GM10248 (cell line): ENCODE results near the gene COQ9.
A peak's percentile ranks its signal among the peaks of the same experiment; 100 is the strongest.
"Not testable (repeated sequence)": the region's sequence is repeated elsewhere in the genome, so short reads cannot be mapped to it uniquely, and the experiment has no call there.

Source experiments
- CTCF ChIA-PET: fragments of 300-600 bp; sonication (Branson Sonifier 250); formaldehyde crosslinking; extraction: SDS; loops from one replicate; lab custom pipeline; 2021; ENCODE audit warnings: antibody characterized with exemption; lab: Yijun Ruan, JAX
- POLR2A ChIA-PET: fragments of 350-650 bp; sonication (Branson Sonifier 250); formaldehyde crosslinking; extraction: SDS; loops from one replicate; lab custom pipeline; 2020; ENCODE audit warnings: antibody characterized with exemption; lab: Yijun Ruan, JAX
- DNase-seq: peaks from one replicate; pipeline ENCODE4 v3.0.0; 2012; ENCODE audit errors: extremely low spot score
- TF ChIP-seq, protein P1 (sequence below): IDR thresholded peaks from 2 replicates; pipeline ENCODE4 v1.5.1; 2012; ENCODE audit warnings: mild to moderate bottlenecking, low read depth; ENCODE audit errors: extremely low read depth, missing control alignments, control extremely low read depth

COQ9 gene

GRCh38 chr16:57447186-57447962 lies at the start of gene COQ9, which contains the start of gene CIAPIN1:
TSS of gene COQ9 (plus strand) at chr16:57447479. CDS start at chr16:57447506, 27 bp downstream.
TSS of gene CIAPIN1 (minus strand) at chr16:57447385. CDS start at chr16:57440928, 6,457 bp downstream.
- DNase-seq = peak; percentile 98
- POLR2A ChIA-PET = interaction anchor here (0.5 to 1.7 kb wide), 7 partner anchors 12 to 1267 kb away, joined by 3 to 9 read pairs (median 4); partner anchors contain the start of gene POLR2C
- TF ChIP-seq, protein P1, sequence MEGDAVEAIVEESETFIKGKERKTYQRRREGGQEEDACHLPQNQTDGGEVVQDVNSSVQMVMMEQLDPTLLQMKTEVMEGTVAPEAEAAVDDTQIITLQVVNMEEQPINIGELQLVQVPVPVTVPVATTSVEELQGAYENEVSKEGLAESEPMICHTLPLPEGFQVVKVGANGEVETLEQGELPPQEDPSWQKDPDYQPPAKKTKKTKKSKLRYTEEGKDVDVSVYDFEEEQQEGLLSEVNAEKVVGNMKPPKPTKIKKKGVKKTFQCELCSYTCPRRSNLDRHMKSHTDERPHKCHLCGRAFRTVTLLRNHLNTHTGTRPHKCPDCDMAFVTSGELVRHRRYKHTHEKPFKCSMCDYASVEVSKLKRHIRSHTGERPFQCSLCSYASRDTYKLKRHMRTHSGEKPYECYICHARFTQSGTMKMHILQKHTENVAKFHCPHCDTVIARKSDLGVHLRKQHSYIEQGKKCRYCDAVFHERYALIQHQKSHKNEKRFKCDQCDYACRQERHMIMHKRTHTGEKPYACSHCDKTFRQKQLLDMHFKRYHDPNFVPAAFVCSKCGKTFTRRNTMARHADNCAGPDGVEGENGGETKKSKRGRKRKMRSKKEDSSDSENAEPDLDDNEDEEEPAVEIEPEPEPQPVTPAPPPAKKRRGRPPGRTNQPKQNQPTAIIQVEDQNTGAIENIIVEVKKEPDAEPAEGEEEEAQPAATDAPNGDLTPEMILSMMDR = no peak
- CTCF ChIA-PET = interaction anchor here (0.7 to 13.1 kb wide), 8 partner anchors 12 to 147 kb away, joined by 3 to 112 read pairs (median 4); partner anchors contain the start of gene POLR2C

DNA sequence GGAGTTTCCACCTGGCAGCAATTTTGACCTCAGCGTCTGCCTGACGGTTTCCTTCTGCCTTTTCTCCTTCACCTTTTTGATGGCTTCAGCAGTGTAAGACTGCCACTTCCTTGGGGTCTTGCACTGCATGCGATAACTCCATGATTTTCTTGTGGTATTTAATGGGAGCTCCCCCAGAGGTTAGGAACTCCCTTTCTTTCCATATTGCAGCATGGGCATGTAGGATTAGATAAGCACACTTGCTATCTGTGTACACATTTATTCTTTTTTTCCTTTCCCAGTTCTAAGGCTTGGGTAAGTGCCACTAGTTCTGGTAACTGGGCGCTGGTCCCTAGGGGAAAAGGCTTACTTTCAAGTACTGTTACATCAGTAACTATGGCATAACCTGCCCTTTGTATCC lies 49.8 kb upstream of the COQ9 start:
- POLR2A ChIA-PET, DNase-seq: not testable (repeated sequence)
- CTCF ChIA-PET = interaction anchor here (1.1 to 5.7 kb wide), 5 partner anchors 11 to 28 kb away, joined by 3 to 43 read pairs (median 4); no protein-coding TSS in a partner anchor

- no peak for DNase-seq
- TF ChIP-seq, protein P1 = no peak
- POLR2A ChIA-PET = interaction anchor here (0.5 to 1.6 kb wide), 3 partner anchors 30 to 455 kb away, joined by 3 to 6 read pairs (median 4); partner anchors contain the start of genes CIAPIN1, COQ9 and CX3CL1
- CTCF ChIA-PET = interaction anchor here (0.7 to 5.7 kb wide), 4 partner anchors 16 to 99 kb away, joined by 3 to 43 read pairs (median 6); no protein-coding TSS in a partner anchor
Measured at GRCh38 chr16:57401943-57402640, 45.2 kb upstream of the COQ9 start.

GRCh38 chr16:57403965-57404817 lies 43.1 kb upstream of the COQ9 start, which contains the start of gene CCL17:
TSS of gene CCL17 (plus strand) at chr16:57404767. CDS start at chr16:57413933, 9,166 bp downstream.
- TF ChIP-seq, protein P1 = no peak
- no peak for DNase-seq
- ChIA-PET CTCF (interaction anchor here (1.0 to 4.0 kb wide), 6 partner anchors 9 to 104 kb away, joined by 3 to 57 read pairs (median 5); no protein-coding TSS in a partner anchor), POLR2A (no interaction called here)

- ChIA-PET POLR2A (no interaction called here), CTCF (interaction anchor here (1.2 to 4.0 kb wide), 5 partner anchors 8 to 105 kb away, joined by 3 to 57 read pairs (median 6); no protein-coding TSS in a partner anchor)
- DNase-seq = no peak
- TF ChIP-seq, protein P1 = no peak
Measured at GRCh38 chr16:57405097-57405496, 42.2 kb upstream of the COQ9 start.

DNA sequence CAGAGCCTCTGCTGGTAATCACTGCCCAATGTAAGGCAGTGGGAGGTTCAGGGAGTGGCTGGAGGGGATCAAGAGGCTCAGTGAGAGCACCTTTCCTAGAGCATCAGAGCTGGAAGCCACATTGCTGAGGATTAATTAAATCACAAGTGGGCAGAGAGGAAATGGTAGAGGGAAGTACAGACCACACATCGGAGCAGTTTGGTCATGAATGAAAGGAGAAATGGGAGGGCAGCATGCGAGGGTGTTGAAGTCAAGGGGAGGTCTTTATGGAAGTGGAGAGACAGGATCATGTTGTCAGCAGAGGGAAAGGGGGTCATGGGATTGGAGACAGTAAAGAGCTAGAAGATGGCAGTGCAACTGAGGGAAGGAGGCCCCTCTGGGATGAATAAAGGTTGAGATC lies 40.4 kb upstream of the COQ9 start:
- TF ChIP-seq, protein P1 = no peak
- DNase-seq = no peak
- CTCF ChIA-PET = interaction anchor here (0.9 to 4.0 kb wide), 5 partner anchors 12 to 107 kb away, joined by 3 to 57 read pairs (median 5); no protein-coding TSS in a partner anchor
- POLR2A ChIA-PET = no interaction called here
